TTC549 (cell line): ENCODE results near the gene FGF14.

Experiments
- FAIRE-seq: peaks from 2 replicates; lab custom pipeline; 2012; peaks lifted over from hg19 to GRCh38; lab: Jason Lieb, UNC

Gene FGF14

DNA sequence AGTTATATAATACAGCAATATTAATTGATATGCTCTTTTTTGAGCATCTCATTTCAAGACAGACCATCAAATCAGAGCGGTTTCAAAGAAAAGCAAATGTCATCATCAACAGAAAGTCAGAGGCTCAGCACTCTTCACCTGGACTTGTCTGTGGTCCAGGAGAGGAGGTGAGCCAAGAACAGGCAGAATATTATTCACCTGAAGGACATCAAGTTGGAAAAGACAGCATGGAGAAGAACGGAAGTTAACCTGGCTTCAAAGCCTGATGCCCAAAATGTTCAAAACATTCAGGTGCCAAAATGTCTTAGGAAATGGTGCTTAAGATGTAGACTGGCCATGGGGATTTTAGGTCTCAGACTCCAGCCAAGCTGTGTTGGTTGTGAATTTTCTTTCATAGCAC, 40.7 kb downstream of the FGF14 start:
- FAIRE-seq, result no peak

DNA sequence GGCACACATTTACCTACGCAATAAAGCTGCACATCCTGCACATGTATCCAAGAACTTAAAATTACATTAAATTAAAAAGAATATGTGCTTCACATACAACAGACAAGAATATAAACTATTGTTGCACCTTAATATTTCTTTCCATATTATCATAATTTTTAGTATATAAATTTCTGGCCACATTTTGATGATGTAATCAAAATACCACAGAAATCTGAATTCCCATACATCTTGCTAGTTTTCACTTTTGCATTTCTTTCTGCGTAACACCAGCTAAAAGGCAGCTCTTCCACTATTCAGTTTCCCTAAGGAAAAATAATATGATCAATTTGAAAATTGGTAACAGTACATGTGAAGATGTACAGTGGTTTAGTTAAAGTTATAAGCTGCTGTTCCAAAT, 42.6 kb downstream of the FGF14 start:
- FAIRE-seq, result no peak

DNA sequence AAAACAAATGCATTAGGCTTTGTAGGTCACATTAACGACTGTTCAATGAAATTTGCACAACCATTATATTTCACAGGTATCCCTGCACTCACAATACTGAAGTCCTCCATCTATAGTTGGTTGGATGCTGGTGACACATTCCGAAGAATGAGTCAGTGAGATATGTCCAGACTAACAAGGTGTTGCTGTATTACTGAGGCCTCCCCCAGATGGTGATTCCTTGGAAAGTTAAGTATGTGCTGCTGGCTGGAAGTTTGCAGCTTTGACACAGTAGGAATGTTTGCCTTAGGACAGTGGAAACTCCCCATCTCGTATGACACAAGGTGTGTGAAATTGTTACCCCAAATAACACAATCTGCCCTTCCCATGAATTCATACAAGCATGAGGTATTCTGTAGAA, 46.6 kb downstream of the FGF14 start:
- no peak for FAIRE-seq

DNA sequence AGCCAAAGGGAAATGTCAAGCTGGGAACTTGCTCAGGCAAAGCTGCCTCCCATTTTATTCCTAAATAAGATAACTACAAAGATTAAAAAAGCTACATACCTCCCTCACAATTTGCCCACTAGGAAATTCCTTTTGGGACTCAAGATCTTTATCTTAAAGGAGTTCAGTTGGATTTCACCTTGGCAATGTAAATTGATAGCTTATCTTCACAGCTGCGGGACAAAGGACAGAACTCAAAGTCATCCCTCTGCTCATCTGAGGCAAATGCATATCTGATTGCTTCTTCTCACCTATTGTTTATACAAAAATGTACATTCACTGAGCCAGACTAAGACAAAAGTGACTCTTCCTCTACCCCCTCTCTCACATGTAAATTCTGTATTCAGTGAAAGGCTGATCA, 47.8 kb downstream of the FGF14 start:
- FAIRE-seq, result no peak

DNA sequence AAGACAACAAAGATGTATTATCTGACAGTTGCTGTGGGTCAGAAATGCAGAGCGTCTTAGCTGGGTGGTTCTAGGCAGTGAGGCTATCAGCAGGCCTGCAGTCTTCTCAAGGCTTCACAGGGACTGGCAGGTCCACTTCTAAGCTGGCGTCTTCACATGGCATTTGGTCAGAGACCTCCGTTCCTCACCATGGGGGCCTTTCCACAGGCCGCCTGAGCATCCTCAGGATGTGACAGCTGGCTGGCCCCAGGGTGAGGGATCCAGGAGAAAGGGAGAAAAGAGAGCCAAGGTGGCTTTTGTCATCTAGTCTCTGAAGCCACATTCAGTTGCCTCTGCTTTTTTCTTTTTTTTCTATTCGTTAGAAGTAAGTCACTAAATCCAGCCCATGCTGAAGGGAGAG, 50.3 kb downstream of the FGF14 start:
- FAIRE-seq, result no peak

DNA sequence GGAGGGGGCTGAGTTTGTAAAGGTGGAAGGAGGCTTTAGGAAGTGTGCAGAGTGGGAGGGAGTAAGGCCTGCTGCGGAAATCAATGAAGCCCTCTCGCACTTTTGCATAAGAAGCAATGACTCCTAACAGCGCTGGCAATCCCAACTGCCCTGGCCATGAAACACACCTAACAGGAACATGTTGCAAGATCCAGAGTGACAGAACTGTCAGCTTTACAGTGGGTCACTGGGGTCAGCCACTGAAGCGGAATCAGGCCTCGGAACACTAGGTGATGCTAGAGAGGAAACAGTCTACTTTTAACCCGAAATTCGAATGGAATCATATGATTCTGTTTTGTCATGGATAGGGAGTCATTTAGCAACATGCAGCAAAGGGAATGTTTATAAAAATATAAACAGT, 54.4 kb downstream of the FGF14 start:
- FAIRE-seq, result no peak

DNA sequence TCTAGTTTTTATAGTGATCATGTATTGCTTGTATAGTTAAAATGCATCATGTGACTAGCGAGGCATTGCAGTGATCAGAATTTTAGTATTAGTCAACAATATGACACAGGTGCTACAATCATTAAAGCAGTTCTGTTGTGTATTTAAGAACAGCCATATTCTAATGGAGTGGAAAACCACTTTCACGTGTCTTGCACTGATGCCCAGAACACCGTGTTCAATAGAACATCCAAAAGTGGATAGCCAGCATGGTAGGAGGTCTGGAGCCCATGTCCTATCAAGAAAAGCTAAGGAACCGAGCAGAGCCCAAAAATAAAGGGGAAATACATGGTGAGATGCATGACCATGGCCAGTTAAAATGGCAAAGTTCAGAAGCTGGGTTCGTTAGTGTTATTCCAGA, 55.1 kb downstream of the FGF14 start:
- no peak for FAIRE-seq

DNA sequence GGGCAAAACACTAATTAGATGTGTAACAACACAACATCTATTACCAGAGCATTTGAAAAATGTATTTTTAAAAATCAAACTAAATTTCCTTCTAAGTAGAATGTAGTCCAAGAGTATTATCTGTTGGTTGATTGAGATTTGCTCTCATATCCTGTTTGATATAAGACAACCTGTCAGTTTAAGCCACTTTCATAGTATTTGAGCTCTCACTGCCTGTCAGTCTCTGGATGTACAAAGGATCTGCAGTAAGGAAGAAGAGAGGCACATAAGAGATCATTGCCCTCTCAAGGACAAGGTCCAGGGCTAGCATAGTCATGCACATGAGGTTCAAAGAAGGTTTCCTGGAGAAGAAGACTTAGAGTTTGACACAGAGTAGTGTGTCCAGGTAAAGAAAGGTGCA, 57.4 kb downstream of the FGF14 start:
- no peak for FAIRE-seq

DNA sequence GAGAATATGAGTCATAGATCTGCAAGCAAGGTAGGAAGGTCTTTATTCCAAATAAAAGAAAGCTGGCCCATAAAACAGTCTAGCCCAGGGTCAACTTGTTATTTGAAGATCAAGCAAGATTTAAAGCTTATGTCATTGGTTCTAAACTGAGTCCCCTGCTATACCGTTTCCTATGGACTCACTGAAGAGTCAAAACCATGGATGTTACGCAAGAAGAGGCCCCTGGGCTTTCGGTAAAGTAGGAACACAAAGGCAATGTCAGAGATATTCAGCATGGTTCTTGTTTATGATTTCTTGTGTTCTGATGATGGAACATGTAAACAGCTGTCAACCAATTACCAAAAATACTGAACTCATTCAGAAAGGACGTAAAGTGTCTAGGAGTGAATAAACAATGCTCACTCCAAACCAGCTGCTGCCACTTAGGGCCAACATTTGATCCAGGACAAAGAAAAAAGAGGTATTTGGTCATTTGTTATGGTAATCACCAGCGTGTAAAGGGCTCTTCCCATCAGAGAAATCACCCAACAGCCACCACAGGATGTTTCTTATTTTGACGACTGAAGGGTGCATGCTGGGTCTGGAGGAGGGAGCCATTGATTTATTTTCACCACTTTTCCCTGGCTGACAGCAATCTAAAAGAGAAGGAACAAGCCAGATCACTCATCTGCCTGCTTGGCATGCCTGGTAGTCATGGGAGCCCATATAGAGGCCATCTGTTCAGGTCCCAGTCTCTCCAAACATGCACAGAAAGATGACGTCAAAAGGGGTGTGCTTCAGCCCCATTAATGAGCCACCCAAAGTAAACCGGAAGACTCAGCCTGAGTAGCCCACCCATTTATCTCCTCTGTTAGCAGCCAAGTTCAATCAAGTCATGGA, 68.3 kb downstream of the FGF14 start:
- FAIRE-seq, result no peak

DNA sequence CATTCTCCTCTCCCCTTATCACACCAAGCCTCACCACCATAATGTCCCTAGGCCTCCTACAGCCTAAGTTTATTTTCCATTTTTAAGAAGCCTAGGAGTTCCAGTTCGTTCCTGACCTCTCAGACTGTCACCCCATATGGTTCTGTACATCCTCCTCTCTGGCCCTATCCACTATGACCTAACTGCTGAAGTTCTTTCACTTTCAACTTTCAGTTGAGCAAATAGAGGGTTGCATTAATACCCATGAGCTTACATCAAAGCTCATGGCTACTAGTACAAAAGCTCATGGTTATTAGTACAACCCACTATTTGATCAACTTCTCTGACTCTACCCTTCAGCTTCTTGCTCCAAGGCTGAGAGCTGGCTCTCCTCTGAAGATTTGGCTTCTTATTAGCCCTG, 72.9 kb downstream of the FGF14 start:
- FAIRE-seq, result no peak

DNA sequence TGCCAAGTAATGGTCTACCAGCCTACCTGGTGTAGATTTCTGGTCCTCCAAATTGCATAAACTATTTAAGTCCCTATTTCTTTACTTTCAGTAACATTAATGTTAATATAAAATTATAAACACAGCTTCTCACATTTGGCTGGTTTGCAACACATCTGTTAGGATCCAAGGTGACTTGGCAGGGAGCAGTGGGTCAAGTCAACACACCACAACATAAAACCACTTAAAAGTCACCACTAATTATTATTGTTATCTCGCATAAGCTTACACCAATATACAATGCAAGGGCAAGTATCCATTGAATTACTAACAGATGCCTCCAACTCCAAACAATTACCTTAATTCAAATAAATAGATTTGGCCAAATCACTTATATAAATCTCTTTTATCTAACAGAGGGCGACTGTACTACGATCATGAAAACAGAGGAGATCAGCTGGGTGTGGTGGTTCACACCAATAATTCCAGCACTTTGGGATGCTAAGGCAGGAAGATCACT, 74.7 kb downstream of the FGF14 start:
- FAIRE-seq, result no peak

DNA sequence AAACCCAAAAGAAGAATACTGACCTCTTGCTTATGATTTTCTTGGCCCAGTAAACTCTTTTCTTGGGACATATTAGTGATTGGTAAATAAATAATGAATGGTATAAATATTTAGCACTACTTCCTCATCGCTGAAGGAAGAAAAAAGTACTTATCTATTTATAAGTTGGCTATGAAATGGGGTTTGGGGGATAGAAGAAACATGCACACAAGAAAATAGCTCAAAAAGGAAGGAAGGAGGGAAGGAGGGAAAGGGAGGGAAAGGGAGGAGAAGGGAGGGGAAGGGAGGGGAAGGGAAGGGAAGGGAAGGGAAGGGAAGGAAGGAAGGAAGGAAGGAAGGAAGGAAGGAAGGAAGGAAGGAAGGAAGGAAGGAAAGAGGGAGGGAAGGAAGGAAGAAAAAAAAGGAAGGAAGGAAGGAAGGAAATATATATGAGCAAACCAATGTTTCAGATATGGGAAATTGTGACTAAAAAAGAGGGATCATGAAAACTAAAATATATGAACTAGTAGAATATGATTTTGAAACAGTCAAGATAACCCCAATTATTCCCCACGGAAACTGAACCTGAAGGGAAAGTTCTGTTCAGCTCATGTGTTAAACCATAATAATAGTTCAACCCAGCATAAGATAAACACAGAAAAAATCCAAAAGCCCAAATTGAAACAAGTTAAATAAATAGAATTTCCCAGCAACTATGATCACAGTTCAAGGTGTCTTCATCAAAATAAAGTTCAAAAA, 75.3 kb downstream of the FGF14 start:
- FAIRE-seq, result no peak

DNA sequence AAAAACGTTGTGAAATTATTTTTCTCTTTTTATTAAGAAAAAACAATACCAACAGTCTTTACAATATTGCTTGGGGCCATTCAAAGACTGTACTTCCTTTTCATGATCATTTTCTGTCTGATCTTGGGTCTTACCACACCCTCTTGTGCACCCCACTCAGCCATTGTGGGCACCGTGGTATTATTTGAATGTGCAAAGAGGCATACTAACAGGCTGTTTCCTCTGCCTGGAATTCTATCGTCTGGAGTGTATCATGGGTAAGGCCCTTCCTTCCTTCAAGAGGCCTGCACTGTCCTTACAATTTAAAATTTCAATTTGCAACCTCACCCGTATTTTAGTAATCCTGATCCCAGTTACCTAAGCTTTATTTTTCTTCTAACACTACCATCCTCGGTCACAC, 76.5 kb downstream of the FGF14 start:
- no peak for FAIRE-seq

DNA sequence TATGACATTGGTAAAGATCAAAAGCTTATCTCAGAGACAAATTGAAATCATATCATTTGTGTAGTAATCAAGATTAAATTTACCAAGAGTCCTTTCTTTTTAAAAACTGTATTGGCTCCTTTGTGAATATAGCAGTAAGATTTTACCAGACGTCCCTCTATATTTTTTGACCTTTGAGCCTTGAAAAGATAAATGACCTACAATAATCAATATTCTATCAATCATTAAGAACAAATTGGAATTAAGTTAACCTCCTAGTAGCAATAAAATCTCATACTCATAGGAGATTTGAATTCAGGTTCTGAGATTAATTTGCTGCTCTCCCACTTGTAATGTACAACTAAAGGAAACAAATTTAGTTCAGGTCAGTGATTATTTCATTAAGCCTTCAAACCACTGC, 78.3 kb downstream of the FGF14 start:
- no peak for FAIRE-seq

DNA sequence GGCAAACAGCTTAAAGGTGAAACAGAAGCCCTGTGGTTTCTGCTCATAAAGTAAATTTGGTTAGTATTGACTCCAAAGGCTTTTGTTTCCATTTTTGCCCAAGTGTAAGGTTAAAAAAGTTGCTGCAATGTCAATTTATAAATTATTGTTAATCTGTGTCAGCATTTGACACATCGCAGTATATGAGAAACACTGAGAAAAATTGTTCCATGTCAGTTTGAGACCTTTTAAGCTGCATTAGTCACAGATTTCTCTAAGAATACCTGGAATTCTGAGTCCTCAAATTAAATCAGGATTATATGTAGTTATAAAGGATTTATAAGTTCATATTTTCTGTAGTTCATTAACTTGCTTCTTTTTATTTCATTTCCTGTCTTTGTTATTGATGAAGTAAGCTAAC, 78.8 kb downstream of the FGF14 start:
- no peak for FAIRE-seq

DNA sequence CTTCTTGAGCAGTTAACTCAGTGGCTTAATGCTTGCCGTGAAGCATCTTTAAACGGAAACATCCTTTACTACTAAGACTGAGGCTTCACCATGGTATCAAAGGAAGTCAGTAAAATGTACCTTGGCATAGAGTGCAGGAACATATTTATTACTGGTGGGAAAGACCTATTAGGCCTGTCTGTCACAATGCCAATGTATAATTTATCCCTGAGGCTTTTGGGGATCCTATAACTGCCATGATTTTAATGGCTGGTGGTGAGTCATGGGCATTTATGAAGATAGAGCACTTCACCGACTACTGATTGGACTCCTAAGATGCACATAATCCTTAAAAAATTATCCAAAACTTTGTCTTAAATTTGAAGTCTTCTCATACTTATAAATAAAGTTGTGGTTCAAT, 79.6 kb downstream of the FGF14 start:
- FAIRE-seq, result no peak

DNA sequence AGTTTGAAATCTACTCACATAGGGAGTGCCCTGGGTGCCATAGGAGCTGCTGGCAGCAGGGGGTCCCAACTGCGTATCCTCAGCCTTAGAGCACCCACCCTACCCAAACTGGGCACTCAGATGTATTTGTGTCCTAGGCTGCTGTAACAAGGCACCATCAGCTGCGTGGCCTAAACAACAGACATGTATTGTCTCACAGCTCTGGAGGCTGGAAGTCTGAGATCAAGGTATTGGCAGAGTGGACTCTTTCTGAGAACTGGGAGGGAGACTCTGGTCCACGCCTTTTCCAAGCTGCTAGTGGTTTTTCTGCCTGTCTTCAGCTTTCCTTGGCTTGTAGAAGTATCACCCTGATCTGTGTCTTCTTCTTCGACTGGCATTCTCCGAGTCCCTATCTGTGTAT, 83.6 kb downstream of the FGF14 start:
- FAIRE-seq, result no peak

DNA sequence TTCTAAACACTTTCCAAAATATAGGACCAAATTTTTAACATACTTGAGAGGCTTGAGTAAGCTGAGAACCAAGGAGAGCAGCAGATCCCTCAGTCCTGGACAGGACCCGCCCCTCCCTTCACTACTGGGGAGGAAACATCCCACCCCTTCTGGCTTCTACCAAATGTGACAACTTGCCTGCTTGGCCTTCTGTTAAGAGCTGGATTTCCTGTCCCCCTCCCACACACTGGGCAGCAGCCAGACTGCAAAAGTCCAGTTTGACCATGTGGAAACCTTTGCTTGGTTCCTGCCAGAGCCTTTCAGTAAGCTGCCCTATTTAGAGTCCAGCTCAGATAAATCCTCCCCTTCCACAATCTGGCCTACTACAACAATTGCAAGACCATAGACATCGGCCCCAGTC, 84.3 kb downstream of the FGF14 start:
- no peak for FAIRE-seq

DNA sequence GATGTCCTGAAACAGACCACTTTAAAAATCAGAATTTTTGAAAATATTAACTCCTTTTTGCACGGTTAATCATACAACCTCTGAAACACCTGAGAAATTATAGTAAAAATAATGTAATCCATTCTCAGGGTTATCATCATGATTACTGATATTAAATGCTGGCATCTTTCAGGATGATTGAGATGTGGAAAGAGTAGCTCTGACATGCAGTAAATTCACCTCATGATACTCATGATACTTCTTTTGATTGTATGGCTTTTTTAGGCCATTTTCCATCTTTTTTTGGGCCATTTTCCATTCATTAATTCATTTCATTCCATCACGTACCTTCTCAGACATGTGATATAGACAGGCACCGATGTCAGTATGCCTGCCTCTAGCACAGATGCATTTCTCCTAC, 85.1 kb downstream of the FGF14 start:
- FAIRE-seq, result no peak

DNA sequence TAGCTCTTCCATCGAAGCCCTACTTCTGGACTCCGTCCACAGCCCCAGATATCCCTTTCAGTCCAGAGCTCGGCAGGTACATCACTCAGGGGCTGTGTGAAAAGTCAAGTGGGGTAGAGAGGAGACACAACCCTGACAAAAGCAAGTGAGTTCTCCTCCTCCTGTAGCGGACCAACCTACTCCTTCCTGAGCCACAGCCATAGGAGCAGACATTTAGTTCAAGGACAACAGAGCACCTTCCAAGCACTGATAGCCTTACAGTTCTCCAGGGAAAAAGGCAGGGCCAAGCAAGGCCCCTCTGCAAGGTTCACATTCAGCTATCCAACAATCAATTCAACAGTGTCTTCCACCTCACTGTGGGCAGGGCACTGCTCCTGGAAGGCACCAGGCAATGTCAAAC, 89.0 kb downstream of the FGF14 start:
- no peak for FAIRE-seq

DNA sequence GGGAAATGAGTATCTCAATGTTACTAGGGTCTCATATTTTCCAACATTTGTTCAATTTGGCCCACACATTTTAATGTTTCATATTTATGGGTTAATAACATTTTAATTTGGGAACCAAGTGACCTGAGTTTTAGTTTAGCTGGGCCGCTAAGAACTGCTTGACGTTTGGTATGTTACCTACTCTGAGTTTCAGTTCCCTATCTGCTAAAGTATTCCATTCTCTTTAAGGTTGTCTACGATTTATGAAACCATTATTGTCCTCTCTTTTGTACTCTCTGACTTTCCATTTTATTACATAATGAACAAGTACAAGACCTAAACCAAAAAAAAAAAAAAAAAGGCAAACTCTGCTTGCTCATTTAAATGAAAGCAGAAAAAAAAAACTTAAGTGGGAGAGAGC, 89.9 kb downstream of the FGF14 start:
- no peak for FAIRE-seq

DNA sequence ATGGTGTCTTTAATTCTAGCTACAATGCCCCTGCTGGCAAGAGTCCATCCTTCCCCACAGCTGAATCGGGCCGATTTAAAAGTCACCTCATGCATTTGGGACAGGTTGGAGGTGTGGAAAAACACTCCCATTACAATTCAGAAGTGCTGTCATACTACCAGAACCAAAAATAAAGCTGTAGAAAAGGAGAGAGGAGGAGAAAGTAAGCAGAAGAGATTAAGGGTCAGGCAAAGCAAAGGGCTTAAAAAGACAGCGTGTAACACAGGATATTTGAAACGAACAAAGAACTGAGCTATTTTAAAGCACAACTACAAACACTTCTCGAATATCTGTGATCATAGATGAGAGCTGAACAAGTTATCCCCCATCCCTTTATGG, 90.4 kb downstream of the FGF14 start:
- FAIRE-seq, result no peak

DNA sequence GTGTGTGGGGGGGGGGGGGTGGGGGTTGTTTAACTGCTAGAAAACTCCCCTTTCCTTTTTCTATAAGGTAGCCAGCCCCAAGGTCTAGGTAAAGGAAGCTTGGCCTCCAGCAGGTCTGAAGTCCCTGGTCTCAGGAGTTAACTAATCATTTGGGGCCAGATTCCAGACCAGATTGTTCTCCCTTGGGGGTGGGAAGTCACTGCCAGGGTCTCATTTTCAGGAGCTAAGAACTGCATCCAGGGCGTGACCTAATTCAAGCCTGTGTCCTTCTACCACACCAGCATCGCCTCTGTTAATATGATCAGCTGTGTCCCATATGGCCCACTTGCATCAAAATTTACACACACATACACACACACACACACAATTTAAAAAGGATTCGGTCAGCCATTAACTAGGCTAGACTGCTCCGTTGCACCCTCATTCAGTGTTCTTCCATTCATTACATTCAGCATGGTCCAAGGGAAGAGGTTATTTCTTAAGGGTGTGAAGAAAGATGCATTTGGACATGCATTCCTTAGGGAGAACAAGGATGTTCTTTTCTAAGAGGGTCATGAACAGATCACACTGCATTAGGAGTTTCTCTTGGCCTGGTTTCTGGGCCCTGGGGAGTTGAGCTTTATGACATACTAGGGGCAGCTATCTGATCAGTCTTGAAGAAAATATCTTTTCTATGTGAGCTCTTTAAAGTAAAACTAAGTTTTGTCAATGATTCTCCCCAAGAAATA, 91.0 kb downstream of the FGF14 start:
- no peak for FAIRE-seq
